CD4-positive, alpha-beta T cell (primary cell): ENCODE data around the gene GALNT10. TPM values are rescaled to one million over a fixed set of nuclear protein-coding genes. Genes with fewer than 3 reads are reported as not detected.

Experiments used
- ATAC-seq: fragments of 200-7000 bp; cut with Tn5 transposase; one replicate; pipeline ENCODE4 v1.10.0; 2022; ENCODE audit warnings: mild to moderate bottlenecking; ENCODE audit not compliant: poor library complexity
- CTCF ChIA-PET: fragments of 350-600 bp; sonication (Branson Sonifier 250); formaldehyde crosslinking; loops from one replicate; lab custom pipeline; 2021; ENCODE audit warnings: antibody characterized with exemption, inconsistent platforms; lab: Charles Lee
- POLR2A ChIA-PET: fragments of 350-600 bp; sonication (Branson Sonifier 250); formaldehyde crosslinking; loops from one replicate; lab custom pipeline; 2021; ENCODE audit warnings: antibody characterized with exemption, inconsistent platforms; lab: Charles Lee
- DNase-seq, 14 experiments: peaks; one replicate each; pipeline ENCODE4 v3.0.0-alpha.2; 2013 to 2020; ENCODE audit warnings: mixed read lengths in 2 of 14
- H3K27ac ChIP-seq, 2 donors: one replicate each; pipeline versions ENCODE4 v1.5.1 to v1.7.0; 2013; ENCODE audit warnings: low read length in 2 of 2, low read depth in 1 of 2, mild to moderate bottlenecking in 1 of 2
- H3K27me3 ChIP-seq, 2 experiments: 1 replicate in 1 of 2; 2 replicates in 1 of 2; pipeline versions ENCODE4 v1.6.1 to v1.7.0; 2013; ENCODE audit warnings: low read length in 2 of 2, control low read depth in 1 of 2, mild to moderate bottlenecking in 1 of 2, moderate library complexity in 1 of 2; ENCODE audit not compliant: insufficient read depth in 2 of 2, control insufficient read depth in 1 of 2
- H3K36me3 ChIP-seq: one replicate; pipeline ENCODE4 v1.6.1; 2013; ENCODE audit warnings: low read length, control low read depth; ENCODE audit not compliant: insufficient read depth
- H3K4me1 ChIP-seq: one replicate; pipeline ENCODE4 v1.6.1; 2013; ENCODE audit warnings: low read length, control low read depth; ENCODE audit not compliant: insufficient read depth
- H3K4me3 ChIP-seq: one replicate; pipeline ENCODE4 v1.5.1; 2013; ENCODE audit warnings: mild to moderate bottlenecking, low read length, moderate library complexity
- H3K9me3 ChIP-seq, 2 experiments: 1 replicate in 1 of 2; 2 replicates in 1 of 2; pipeline versions ENCODE4 v1.6.1 to v1.7.0; 2013; ENCODE audit warnings: low read length in 2 of 2, mild to moderate bottlenecking in 2 of 2, control low read depth in 1 of 2, moderate library complexity in 1 of 2; ENCODE audit not compliant: control insufficient read depth in 1 of 2, insufficient read depth in 1 of 2
- H3K27ac Mint-ChIP-seq: one replicate; pipeline ENCODE4 v1.8.0; 2020; ENCODE audit warnings: mixed read lengths
- H3K27me3 Mint-ChIP-seq: one replicate; pipeline ENCODE4 v1.8.0; 2021; ENCODE audit warnings: mixed read lengths
- H3K36me3 Mint-ChIP-seq: one replicate; pipeline ENCODE4 v1.8.0; 2021; ENCODE audit warnings: low read depth, mixed read lengths
- H3K4me1 Mint-ChIP-seq: one replicate; pipeline ENCODE4 v1.8.0; 2021; ENCODE audit warnings: low read depth, mixed read lengths
- H3K4me3 Mint-ChIP-seq: one replicate; pipeline ENCODE4 v1.8.0; 2020; ENCODE audit warnings: mild to moderate bottlenecking, mixed read lengths
- H3K9me3 Mint-ChIP-seq: one replicate; pipeline ENCODE4 v1.8.0; 2020; ENCODE audit warnings: mixed read lengths
- CTCF ChIP-seq: fragments of 200-600 bp; IDR thresholded peaks from one replicate; pipeline ENCODE4 v1.8.0; 2022; ENCODE audit warnings: antibody characterized with exemption, mild to moderate bottlenecking
- intact Hi-C, 2 experiments: fragments of 100-400 bp; cut with DNase I in 1 of 2; cut with micrococcal nuclease in 1 of 2; formaldehyde crosslinking; loops; one replicate each; pipeline versions ENCODE4 v1.15.1 to v1.9.0; 2023 to 2025; cut with DNase I, micrococcal nuclease
- total RNA-seq, 174 experiments: library from RNA in 2 of 174; stranded (reverse) in 2 of 174; gene quantifications; one replicate each; pipeline ENCODE4 v1.2.3 and lab custom pipeline; 2021 to 2026

The GALNT10 gene
- total RNA-seq, 2 experiments from 2014 or later: 21.7 to 23.0 TPM

- Mint-ChIP-seq H3K4me1 (peaks cover 62% of the 10 kb centered on the region), H3K36me3 (peaks cover 9% of the 10 kb centered on the region), H3K4me3 (peak overlapping the region; percentile 16), H3K9me3 (peaks cover under 1% of the 10 kb centered on the region), H3K27ac (peak overlapping the region; percentile 90), H3K27me3 (no peaks in the 10 kb centered on the region)
- peak; percentile 36 to 80 (median 54) for DNase-seq
- ChIA-PET CTCF (interaction anchor here (1.1 to 1.3 kb wide), 2 partner anchors 24 to 28 kb away, joined by 3 read pairs; no protein-coding TSS in a partner anchor), POLR2A (interaction anchor here (0.6 to 1.6 kb wide), 9 partner anchors 8 to 182 kb away, joined by 3 to 23 read pairs (median 4); partner anchors contain the start of genes FAM114A2, GALNT10 and MFAP3)
- intact Hi-C loops: no loop called here
- H3K27ac ChIP-seq: peak overlapping the region in 1 of 2 donors; percentile 69
- no peaks in the 10 kb centered on the region for H3K9me3 ChIP-seq
- ATAC-seq: peak; percentile 98
- no peak for TF ChIP-seq CTCF
- H3K27me3 ChIP-seq: no peaks in the 10 kb centered on the region
- H3K36me3 ChIP-seq: peaks cover 3% of the 10 kb centered on the region
- no peak overlapping the region for H3K4me3 ChIP-seq
- H3K4me1 ChIP-seq: peaks cover 18% of the 10 kb centered on the region
These were observed 30.9 kb downstream of the GALNT10 start for GRCh38 chr5:154221371-154221896.

GRCh38 chr5:154222414-154222813 is 31.9 kb downstream of the GALNT10 start:
- CTCF ChIA-PET: interaction anchor here (1.3 kb wide), 1 partner anchor 25 kb away, joined by 3 read pairs; no protein-coding TSS in a partner anchor

GRCh38 chr5:154223320-154223719 is 32.8 kb downstream of the GALNT10 start:
- H3K36me3 ChIP-seq: peaks cover 7% of the 10 kb centered on the region
- H3K9me3 ChIP-seq: no peaks in the 10 kb centered on the region
- H3K4me1 ChIP-seq: peaks cover 10% of the 10 kb centered on the region
- ChIA-PET CTCF (no interaction called here), POLR2A (no interaction called here)
- no peak overlapping the region for H3K4me3 Mint-ChIP-seq
- H3K27me3 Mint-ChIP-seq: no peaks in the 10 kb centered on the region
- H3K4me3 ChIP-seq: no peak overlapping the region
- intact Hi-C loops: no loop called here
- TF ChIP-seq CTCF: no peak
- DNase-seq: no peak
- no peak for ATAC-seq
- H3K36me3 Mint-ChIP-seq: peaks cover 28% of the 10 kb centered on the region
- H3K4me1 Mint-ChIP-seq: peaks cover 49% of the 10 kb centered on the region
- peaks cover 14% of the 10 kb centered on the region for H3K9me3 Mint-ChIP-seq
- peak overlapping the region; percentile 90 for H3K27ac Mint-ChIP-seq
- H3K27ac ChIP-seq: no peak overlapping the region
- no peaks in the 10 kb centered on the region for H3K27me3 ChIP-seq

More at GRCh38 chr5:154222414-154222813, 31.9 kb downstream of the GALNT10 start:
- Mint-ChIP-seq H3K9me3 (peaks cover 8% of the 10 kb centered on the region), H3K27ac (peak overlapping the region; percentile 90), H3K4me1 (peaks cover 54% of the 10 kb centered on the region), H3K4me3 (no peak overlapping the region), H3K36me3 (peaks cover 19% of the 10 kb centered on the region), H3K27me3 (no peaks in the 10 kb centered on the region)
- H3K27me3 ChIP-seq: no peaks in the 10 kb centered on the region
- no peak overlapping the region for H3K4me3 ChIP-seq
- intact Hi-C loops: no loop called here
- H3K4me1 ChIP-seq: peaks cover 12% of the 10 kb centered on the region
- ATAC-seq: no peak
- TF ChIP-seq CTCF: no peak
- POLR2A ChIA-PET: interaction anchor here (1.6 kb wide), 4 partner anchors 13 to 183 kb away, joined by 6 to 23 read pairs (median 10); partner anchors contain the start of genes FAM114A2, GALNT10 and MFAP3
- DNase-seq: no peak
- peaks cover 3% of the 10 kb centered on the region for H3K36me3 ChIP-seq
- H3K9me3 ChIP-seq: no peaks in the 10 kb centered on the region
- H3K27ac ChIP-seq: peak overlapping the region in 1 of 2 donors; percentile 14
